Endothelial cell of umbilical vein (primary cell): ENCODE data around the gene TMEM250. TPM values are rescaled to one million over a fixed set of nuclear protein-coding genes. Genes with fewer than 3 reads are reported as not detected.

ENCODE experiments used
- BruUV-seq: library from RNA; stranded (reverse); fragments of 400-500 nt; replicated peaks from 2 replicates; lab custom pipeline; 2021; lab: Mats Ljungman, UMichigan
- CTCF ChIA-PET: fragments of 300-600, 350-600 bp; sonication (Branson Sonifier 250); formaldehyde crosslinking; loops from one replicate; lab custom pipeline; 2021; ENCODE audit warnings: antibody characterized with exemption, inconsistent platforms; lab: Charles Lee
- POLR2A ChIA-PET: fragments of 300-600, 350-600 bp; sonication (Branson Sonifier 250); formaldehyde crosslinking; loops from one replicate; lab custom pipeline; 2021; ENCODE audit warnings: antibody characterized with exemption, inconsistent platforms; lab: Charles Lee
- DNase-seq: peaks from one replicate; pipeline ENCODE4 v3.0.0-alpha.2; 2011; ENCODE audit warnings: low read depth, low spot score
- FAIRE-seq: peaks from 2 replicates; lab custom pipeline; 2011; peaks lifted over from hg19 to GRCh38; lab: Jason Lieb, UNC
- H2AFZ ChIP-seq: 2 replicates; pipeline ENCODE4 v1.6.0; 2012; ENCODE audit warnings: low read depth, low read length, control low read depth, inconsistent platforms
- H3K27ac ChIP-seq: 2 replicates; pipeline ENCODE4 v1.5.1; 2011; ENCODE audit warnings: low read depth, mild to moderate bottlenecking, control low read depth, low read length, moderate library complexity; ENCODE audit not compliant: insufficient read depth
- H3K27me3 ChIP-seq, 2 experiments: 2 replicates each; pipeline versions ENCODE4 v1.6.0 to v1.6.1; 2011; ENCODE audit warnings: low read length in 2 of 2, mixed read lengths in 1 of 2; ENCODE audit not compliant: control insufficient read depth in 2 of 2, insufficient read depth in 2 of 2
- H3K36me3 ChIP-seq, 2 experiments: 2 replicates in 1 of 2; 3 replicates in 1 of 2; pipeline ENCODE4 v1.5.1; 2011; ENCODE audit warnings: low read length in 2 of 2, mild to moderate bottlenecking in 1 of 2, moderate library complexity in 1 of 2; ENCODE audit not compliant: control insufficient read depth in 2 of 2, insufficient read depth in 2 of 2; ENCODE audit errors: extremely low read depth in 1 of 2
- H3K4me1 ChIP-seq: 3 replicates; pipeline ENCODE4 v1.5.1; 2011; ENCODE audit warnings: mild to moderate bottlenecking, low read length; ENCODE audit not compliant: control insufficient read depth, insufficient read depth; ENCODE audit errors: extremely low read depth
- H3K4me2 ChIP-seq: 2 replicates; pipeline ENCODE4 v1.6.1; 2011; ENCODE audit warnings: low read length, control low read depth, mixed read lengths; ENCODE audit not compliant: insufficient read depth
- H3K4me3 ChIP-seq, 3 experiments: fragments of 200-600 bp in 1 of 3; sonication (generic), shearing (Covaris generic) in 1 of 3; replicated peaks in 1 of 3; 2 replicates each; pipeline ENCODE4 v1.5.1; 2011 to 2016; ENCODE audit warnings: control low read depth in 3 of 3, low read length in 3 of 3, mild to moderate bottlenecking in 2 of 3, inconsistent platforms in 1 of 3, low read depth in 1 of 3, moderate library complexity in 1 of 3; ENCODE audit not compliant: insufficient read depth in 1 of 3
- H3K79me2 ChIP-seq: 2 replicates; pipeline ENCODE4 v1.6.0; 2012; ENCODE audit warnings: low read length, inconsistent platforms; ENCODE audit not compliant: control insufficient read depth, insufficient read depth
- H3K9ac ChIP-seq: replicated peaks from 2 replicates; pipeline ENCODE3; 2011; ENCODE audit warnings: low read length, control low read depth; ENCODE audit not compliant: insufficient read depth; ENCODE audit errors: extremely low read depth
- H3K9me1 ChIP-seq: replicated peaks from 3 replicates; pipeline ENCODE4 v1.6.0; 2011; ENCODE audit warnings: mild to moderate bottlenecking, low read length; ENCODE audit not compliant: control insufficient read depth, insufficient read depth; ENCODE audit errors: extremely low read depth
- H3K9me3 ChIP-seq: replicated peaks from 2 replicates; pipeline ENCODE4 v1.5.1; 2012; ENCODE audit warnings: low read length, inconsistent platforms; ENCODE audit not compliant: control insufficient read depth, insufficient read depth
- H4K20me1 ChIP-seq: replicated peaks from 2 replicates; pipeline ENCODE3; 2011; ENCODE audit warnings: mild to moderate bottlenecking, low read length; ENCODE audit not compliant: control insufficient read depth, insufficient read depth; ENCODE audit errors: extremely low read depth
- EZH2 ChIP-seq: IDR thresholded peaks from 2 replicates; pipeline ENCODE4 v1.6.1; 2012; ENCODE audit warnings: borderline replicate concordance, low read depth, mild to moderate bottlenecking, moderate library complexity, low read length, inconsistent platforms; ENCODE audit not compliant: severe bottlenecking
- FOS ChIP-seq: IDR thresholded peaks from 2 replicates; pipeline ENCODE4 v1.6.1; 2011; ENCODE audit warnings: mild to moderate bottlenecking, low read length, moderate library complexity, borderline replicate concordance; ENCODE audit not compliant: insufficient read depth
- GATA2 ChIP-seq: IDR thresholded peaks from 2 replicates; pipeline ENCODE4 v1.7.0; 2011; ENCODE audit warnings: low read depth, mild to moderate bottlenecking, moderate library complexity, mixed read lengths, low read length; ENCODE audit not compliant: insufficient read length, insufficient read depth
- JUN ChIP-seq: IDR thresholded peaks from 2 replicates; pipeline ENCODE4 v1.6.1; 2011; ENCODE audit warnings: borderline replicate concordance, low read depth; ENCODE audit not compliant: insufficient read length, insufficient read depth
- MYC ChIP-seq: IDR thresholded peaks from one replicate; pipeline ENCODE4 v1.6.1; 2011; ENCODE audit warnings: mild to moderate bottlenecking, low read depth, low read length
- POLR2A ChIP-seq: IDR thresholded peaks from 2 replicates; pipeline ENCODE4 v1.6.1; 2012; ENCODE audit warnings: low read depth, mild to moderate bottlenecking, control low read depth, low read length
- POLR2AphosphoS5 ChIP-seq: IDR thresholded peaks from 2 replicates; pipeline ENCODE4 v1.6.1; 2012; ENCODE audit warnings: low read depth, mild to moderate bottlenecking, control low read depth, low read length, moderate library complexity; ENCODE audit not compliant: insufficient read depth
- dilution Hi-C: fragments of 300-500 bp; cut with MboI; formaldehyde crosslinking; loops from one replicate; pipeline ENCODE4 v1.15.0; 2019; ENCODE audit warnings: low sequenced_read_pairs; ENCODE audit not compliant: extremely low pct_ligation_motif_present
- intact Hi-C: fragments of 100-400 bp; cut with micrococcal nuclease; formaldehyde crosslinking; loops from one replicate; pipeline ENCODE4 v1.10.0; 2022
- polyA plus RNA-seq, 4 experiments: library from polyadenylated mRNA; depleted of rRNA in 3 of 4; stranded (reverse) in 3 of 4; unstranded in 1 of 4; fragments of >200 nt; gene quantifications; 2 replicates each; pipeline versions ENCODE4 v1.2.1 to v1.2.3, GENCODE V29; 2011 to 2012; ENCODE audit warnings: missing spikeins in 1 of 4
- total RNA-seq: library from RNA; stranded (reverse); gene quantifications from 2 replicates; pipeline ENCODE4 v1.2.3, GENCODE V29; 2021
- TF ChIP-seq, protein P1 (sequence below), 2 donors: IDR thresholded peaks; 1 replicate in 1 of 2; 2 replicates in 1 of 2; pipeline ENCODE4 v1.5.1; 2011; ENCODE audit warnings: low read length in 2 of 2, mild to moderate bottlenecking in 2 of 2, moderate library complexity in 2 of 2, control low read depth in 1 of 2, inconsistent platforms in 1 of 2, low read depth in 1 of 2; ENCODE audit not compliant: insufficient read depth in 1 of 2; ENCODE audit errors: extremely low read depth in 1 of 2
- TF ChIP-seq, protein P2 (sequence below): IDR thresholded peaks from 2 replicates; pipeline ENCODE4 v1.6.1; 2011; ENCODE audit not compliant: insufficient read depth, insufficient read length

TMEM250 gene
- total and polyA plus RNA-seq, 2 donors (not counting 3 experiments of a cell fraction or from before 2014, with no cell fraction given) = 24.9 to 49.9 TPM

GRCh38 chr9:136082496-136083361 lies 35.9 kb downstream of the TMEM250 start:
- no TSS peak for BruUV-seq
- H2AFZ ChIP-seq = no peak overlapping the region
- no peaks in the 10 kb centered on the region for H4K20me1 ChIP-seq
- H3K36me3 ChIP-seq = peaks cover 0 to 4% of the 10 kb centered on the region in 2 experiments
- no peak overlapping the region for H3K4me3 ChIP-seq
- ChIA-PET POLR2A (no interaction called here), CTCF (no interaction called here)
- DNase-seq = no peak
- H3K27ac ChIP-seq = no peak overlapping the region
- TF ChIP-seq GATA2 (no peak), FOS (no peak), POLR2AphosphoS5 (no peak), MYC (no peak), JUN (no peak), POLR2A (no peak), EZH2 (no peak)
- TF ChIP-seq, protein P1, sequence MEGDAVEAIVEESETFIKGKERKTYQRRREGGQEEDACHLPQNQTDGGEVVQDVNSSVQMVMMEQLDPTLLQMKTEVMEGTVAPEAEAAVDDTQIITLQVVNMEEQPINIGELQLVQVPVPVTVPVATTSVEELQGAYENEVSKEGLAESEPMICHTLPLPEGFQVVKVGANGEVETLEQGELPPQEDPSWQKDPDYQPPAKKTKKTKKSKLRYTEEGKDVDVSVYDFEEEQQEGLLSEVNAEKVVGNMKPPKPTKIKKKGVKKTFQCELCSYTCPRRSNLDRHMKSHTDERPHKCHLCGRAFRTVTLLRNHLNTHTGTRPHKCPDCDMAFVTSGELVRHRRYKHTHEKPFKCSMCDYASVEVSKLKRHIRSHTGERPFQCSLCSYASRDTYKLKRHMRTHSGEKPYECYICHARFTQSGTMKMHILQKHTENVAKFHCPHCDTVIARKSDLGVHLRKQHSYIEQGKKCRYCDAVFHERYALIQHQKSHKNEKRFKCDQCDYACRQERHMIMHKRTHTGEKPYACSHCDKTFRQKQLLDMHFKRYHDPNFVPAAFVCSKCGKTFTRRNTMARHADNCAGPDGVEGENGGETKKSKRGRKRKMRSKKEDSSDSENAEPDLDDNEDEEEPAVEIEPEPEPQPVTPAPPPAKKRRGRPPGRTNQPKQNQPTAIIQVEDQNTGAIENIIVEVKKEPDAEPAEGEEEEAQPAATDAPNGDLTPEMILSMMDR (IDR thresholded peaks at IDR 0.05; ENCODE audit: extremely low read depth in 1 of 2, insufficient read depth in 1 of 2, low read depth in 1 of 2, low read length in 2 of 2) = no peak
- TF ChIP-seq, protein P2, sequence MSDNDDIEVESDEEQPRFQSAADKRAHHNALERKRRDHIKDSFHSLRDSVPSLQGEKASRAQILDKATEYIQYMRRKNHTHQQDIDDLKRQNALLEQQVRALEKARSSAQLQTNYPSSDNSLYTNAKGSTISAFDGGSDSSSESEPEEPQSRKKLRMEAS = no peak
- H3K79me2 ChIP-seq = peaks cover 89% of the 10 kb centered on the region
- dilution Hi-C loops = no loop called here
- no peaks in the 10 kb centered on the region for H3K9me1 ChIP-seq
- no peak for FAIRE-seq
- no peaks in the 10 kb centered on the region for H3K27me3 ChIP-seq
- peaks cover 5% of the 10 kb centered on the region for H3K4me1 ChIP-seq
- H3K9ac ChIP-seq = no peak overlapping the region
- no peak overlapping the region for H3K4me2 ChIP-seq
- intact Hi-C loops = no loop called here
- H3K9me3 ChIP-seq = no peaks in the 10 kb centered on the region
